ENCODE data around the gene CTNNA2.

GRCh38 chr2:80091237-80091636 is 578.4 kb downstream of the CTNNA2 start:
- no peak for TF ChIP-seq CTCF (IDR thresholded peaks at IDR 0.05; ENCODE audit: borderline replicate concordance, extremely low read depth, low read length, poor library complexity, severe bottlenecking)
- TF ChIP-seq EZH2 (IDR thresholded peaks at IDR 0.05; ENCODE audit: borderline replicate concordance, low read depth, low read length, severe bottlenecking) = no peak
